Ovary (tissue), 9 donors: ENCODE results near the gene PARVA. TPM values are rescaled to one million over a fixed set of nuclear protein-coding genes. Genes with fewer than 3 reads are reported as not detected.

ENCODE experiments used
- DNase-seq, 5 donors: peaks; one replicate each; pipeline ENCODE4 v3.0.0-alpha.2; 2019 to 2020
- H3K27ac ChIP-seq, 2 donors: fragments of 200-600 bp; one replicate each; pipeline versions ENCODE4 v1.5.1 to v1.8.0; 2019 to 2022
- H3K27me3 ChIP-seq: fragments of 200-600 bp; one replicate; pipeline ENCODE4 v1.8.0; 2022
- H3K36me3 ChIP-seq: fragments of 200-600 bp; sonication (generic); one replicate; pipeline ENCODE4 v1.5.1; 2019
- H3K4me1 ChIP-seq: one replicate; pipeline ENCODE4 v1.8.1; 2013; ENCODE audit warnings: mild to moderate bottlenecking, moderate library complexity; ENCODE audit not compliant: insufficient read depth
- H3K4me3 ChIP-seq: fragments of 200-600 bp; sonication (generic); one replicate; pipeline ENCODE4 v1.5.1; 2017
- H3K9me3 ChIP-seq, 2 donors: fragments of 200-600 bp in 1 of 2; sonication (generic) in 1 of 2; one replicate each; pipeline versions ENCODE4 v1.5.1 to v1.8.1; 2013 to 2019; ENCODE audit warnings: mild to moderate bottlenecking in 1 of 2, moderate library complexity in 1 of 2
- EP300 ChIP-seq: sonication (generic); formaldehyde crosslinking; IDR thresholded peaks from one replicate; pipeline ENCODE4 v1.6.1; 2017; ENCODE audit warnings: antibody characterized with exemption
- POLR2A ChIP-seq: fragments of 450-650 bp; IDR thresholded peaks from one replicate; pipeline ENCODE4 v1.6.1; 2017; ENCODE audit warnings: antibody characterized with exemption, mild to moderate bottlenecking, moderate library complexity
- WGBS, 3 donors: extraction: QIAGEN DNeasy Blood & Tissue Kit in 1 of 3; methylation state at CpG; one replicate each; pipeline versions ENCODE4 v1.1.5 to v1.1.7; 2013 to 2017; 5-methylcytosine and 5-hydroxymethylcytosine counted together
- intact Hi-C, 4 donors: fragments of 100-400 bp; cut with DNase I; formaldehyde crosslinking; loops; one replicate each; pipeline versions ENCODE4 v1.11.0 to v1.15.1; 2022 to 2023
- polyA plus RNA-seq, 2 donors: library from polyadenylated mRNA; stranded (reverse); fragments of 200-250 nt in 1 of 2; fragments of 350-450 nt in 1 of 2; fragmentation: Illumina TruSeq in 1 of 2; extraction: RNeasy Lipid Tissue Mini Kit (QIAGEN cat#74804) in 1 of 2; gene quantifications; one replicate each; pipeline ENCODE4 v1.2.3, GENCODE V29; 2013 to 2014
- total RNA-seq, 7 donors: library from RNA; depleted of rRNA in 2 of 7; stranded (reverse); fragments of >200 nt in 2 of 7; fragmentation: NEBNext Ultra II Directional in 3 of 7; extraction: Animal tissue kit (Norgen Biotek cat#: 25700) in 3 of 7; gene quantifications; one replicate each; pipeline versions ENCODE4 v1.1.0 to v1.2.4, GENCODE V29; 2016 to 2023
- TF ChIP-seq, protein P1 (sequence below), 3 donors: fragments of 450-650 bp in 2 of 3; fragments of 200-600 bp in 1 of 3; IDR thresholded peaks; one replicate each; pipeline versions ENCODE4 v1.5.1 to v1.8.0; 2016 to 2022; ENCODE audit warnings: antibody characterized with exemption in 3 of 3, mild to moderate bottlenecking in 1 of 3
- donor health status: DM: no; HTN: no; CAD: no; lungs with moderate emphysema.
- donor health status: DM: no; HTN: no; CAD: no.
- donor health status: Bipolar disorder and iron deficiency.
- donor health status: DM: yes; HTN: yes; CAD: no.
- donor health status: DM: no; HTN: no; CAD: no.
- donor health status: DM: yes; HTN: yes; CAD: no.

The PARVA gene
- total and polyA plus RNA-seq, 9 donors: 28.4 to 126 (median 89.8) TPM

DNA sequence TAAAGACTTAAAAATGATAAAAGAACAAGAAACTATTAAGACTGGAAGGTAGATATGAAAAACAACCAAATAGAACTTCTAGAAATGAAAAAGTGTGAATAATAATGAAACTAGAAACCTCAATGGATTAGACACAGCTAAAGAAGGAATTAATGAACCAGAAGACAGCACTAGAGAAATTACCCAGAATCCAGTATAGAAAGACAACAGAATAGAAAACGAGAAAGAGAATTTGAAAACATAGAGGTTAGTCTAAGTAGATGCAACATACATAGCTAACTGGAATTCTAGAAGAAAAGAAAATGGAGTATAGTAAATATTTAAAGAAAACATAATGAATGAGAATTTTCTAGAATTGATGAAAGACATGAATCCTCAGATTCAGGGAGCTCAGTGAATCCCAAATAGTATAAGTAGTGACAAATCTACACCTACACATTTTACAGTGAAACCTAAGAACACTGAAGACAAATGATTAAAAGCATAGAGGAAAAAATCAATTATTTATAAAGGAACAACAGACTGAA is 111.9 kb downstream of the PARVA start:
- H3K36me3 ChIP-seq: no peaks in the 10 kb centered on the region
- no peak for TF ChIP-seq POLR2A
- no peak for TF ChIP-seq EP300
- TF ChIP-seq, protein P1, sequence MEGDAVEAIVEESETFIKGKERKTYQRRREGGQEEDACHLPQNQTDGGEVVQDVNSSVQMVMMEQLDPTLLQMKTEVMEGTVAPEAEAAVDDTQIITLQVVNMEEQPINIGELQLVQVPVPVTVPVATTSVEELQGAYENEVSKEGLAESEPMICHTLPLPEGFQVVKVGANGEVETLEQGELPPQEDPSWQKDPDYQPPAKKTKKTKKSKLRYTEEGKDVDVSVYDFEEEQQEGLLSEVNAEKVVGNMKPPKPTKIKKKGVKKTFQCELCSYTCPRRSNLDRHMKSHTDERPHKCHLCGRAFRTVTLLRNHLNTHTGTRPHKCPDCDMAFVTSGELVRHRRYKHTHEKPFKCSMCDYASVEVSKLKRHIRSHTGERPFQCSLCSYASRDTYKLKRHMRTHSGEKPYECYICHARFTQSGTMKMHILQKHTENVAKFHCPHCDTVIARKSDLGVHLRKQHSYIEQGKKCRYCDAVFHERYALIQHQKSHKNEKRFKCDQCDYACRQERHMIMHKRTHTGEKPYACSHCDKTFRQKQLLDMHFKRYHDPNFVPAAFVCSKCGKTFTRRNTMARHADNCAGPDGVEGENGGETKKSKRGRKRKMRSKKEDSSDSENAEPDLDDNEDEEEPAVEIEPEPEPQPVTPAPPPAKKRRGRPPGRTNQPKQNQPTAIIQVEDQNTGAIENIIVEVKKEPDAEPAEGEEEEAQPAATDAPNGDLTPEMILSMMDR (IDR thresholded peaks at IDR 0.05): no peak
- no peaks in the 10 kb centered on the region for H3K4me1 ChIP-seq
- no peaks in the 10 kb centered on the region for H3K27me3 ChIP-seq
- H3K9me3 ChIP-seq: no peaks in the 10 kb centered on the region
- 99 to 100% (median 100%) methylated on average over 1 of the region's 1 CpG for WGBS, 3 donors
- intact Hi-C loops: no loop called here
- no peak overlapping the region for H3K27ac ChIP-seq
- no peak overlapping the region for H3K4me3 ChIP-seq
- no peak for DNase-seq

DNA sequence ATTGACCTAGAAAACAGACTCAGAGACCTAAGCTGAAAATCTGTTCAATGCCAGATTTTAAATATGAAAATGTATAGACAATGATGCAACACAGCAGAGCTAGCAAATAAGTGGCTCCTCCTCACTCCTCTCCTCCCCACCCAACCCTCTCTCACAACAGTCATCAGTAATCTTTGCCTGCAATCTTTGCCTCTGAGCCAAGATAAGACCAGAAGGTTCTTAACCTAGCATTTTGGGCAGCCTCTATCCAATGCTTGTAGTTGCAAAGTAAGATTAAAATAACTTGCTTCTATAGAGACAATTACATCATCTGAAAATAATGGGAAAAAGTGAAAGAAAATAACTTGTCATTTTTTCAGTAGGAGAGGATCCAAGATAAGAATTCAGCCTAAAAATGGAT is 117.3 kb downstream of the PARVA start:
- H3K4me1 ChIP-seq: no peaks in the 10 kb centered on the region
- intact Hi-C loops: no loop called here
- no peaks in the 10 kb centered on the region for H3K27me3 ChIP-seq
- no peak overlapping the region for H3K27ac ChIP-seq
- H3K36me3 ChIP-seq: no peaks in the 10 kb centered on the region
- TF ChIP-seq EP300: no peak
- TF ChIP-seq, protein P1 (IDR thresholded peaks at IDR 0.05): no peak
- no peak overlapping the region for H3K4me3 ChIP-seq
- no peaks in the 10 kb centered on the region for H3K9me3 ChIP-seq
- no peak for DNase-seq

DNA sequence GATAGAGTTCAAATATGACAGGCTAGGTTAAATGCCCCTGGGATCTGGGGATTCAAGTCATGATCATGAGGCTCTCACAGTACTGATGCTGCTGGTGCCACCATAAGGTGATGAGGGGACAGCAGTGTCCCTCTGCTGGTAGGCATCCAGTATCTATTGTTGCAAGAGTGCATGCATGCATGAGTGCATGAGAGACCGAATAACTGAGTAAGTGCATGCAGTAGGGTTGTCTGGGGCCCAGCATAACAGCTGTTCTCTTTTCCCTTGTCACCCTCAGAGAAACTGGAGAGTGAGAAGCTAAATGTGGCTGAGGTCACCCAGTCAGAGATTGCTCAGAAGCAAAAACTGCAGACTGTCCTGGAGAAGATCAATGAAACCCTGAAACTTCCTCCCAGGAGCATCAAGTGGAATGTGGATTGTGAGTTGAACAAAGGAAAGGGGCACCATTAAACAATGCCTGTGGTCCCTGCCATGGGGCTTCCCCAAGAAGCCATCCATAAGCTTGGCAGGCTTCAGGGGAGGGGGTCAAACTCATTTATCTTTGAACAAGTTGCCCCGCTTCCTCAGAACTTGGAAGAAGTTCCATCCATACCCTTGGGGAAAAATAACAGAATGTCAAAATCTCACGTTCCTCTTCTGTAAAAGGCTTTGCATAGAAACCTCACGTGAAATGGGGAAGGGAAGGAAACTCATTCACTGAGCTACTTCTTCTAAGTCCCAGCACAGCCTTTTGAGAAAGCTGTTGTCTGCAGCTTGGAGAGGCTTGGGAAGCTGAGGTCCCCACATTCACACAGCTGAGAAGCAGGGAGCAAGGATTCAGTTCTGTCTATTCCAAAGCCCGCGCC is 119.0 kb downstream of the PARVA start:
- no peak for DNase-seq
- WGBS, 3 donors: 79 to 89% (median 89%) methylated on average over 6 of the region's 6 CpGs
- Histone ChIP-seq H3K36me3 (no peaks in the 10 kb centered on the region), H3K4me3 (no peak overlapping the region), H3K27me3 (no peaks in the 10 kb centered on the region), H3K9me3 (no peaks in the 10 kb centered on the region), H3K4me1 (no peaks in the 10 kb centered on the region), H3K27ac (no peak overlapping the region)
- intact Hi-C loops: no loop called here
- TF ChIP-seq, protein P1 (IDR thresholded peaks at IDR 0.05): no peak
- TF ChIP-seq POLR2A (no peak), EP300 (no peak)

DNA sequence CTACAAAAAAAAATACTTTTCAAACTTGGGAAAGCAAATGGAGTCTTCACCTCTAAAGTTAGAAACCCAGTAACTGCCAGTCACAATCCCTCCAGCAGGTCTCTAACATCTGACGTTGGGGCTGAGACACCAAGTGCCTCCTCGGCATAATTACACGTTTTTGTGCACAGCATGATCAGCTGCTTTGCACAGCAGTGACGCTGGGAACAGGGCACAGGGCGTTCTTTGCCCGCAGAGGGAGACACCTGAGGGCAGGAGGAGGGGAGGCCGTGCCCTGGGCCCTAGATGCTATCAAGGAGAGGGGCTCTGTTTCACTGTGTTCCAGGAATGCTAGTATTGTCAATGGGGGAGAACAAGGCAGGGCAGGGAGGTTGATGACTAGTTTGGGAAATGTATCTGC is 120.1 kb downstream of the PARVA start:
- no peak for DNase-seq
- Histone ChIP-seq H3K36me3 (no peaks in the 10 kb centered on the region), H3K27me3 (no peaks in the 10 kb centered on the region), H3K27ac (no peak overlapping the region), H3K4me1 (peaks cover 1% of the 10 kb centered on the region), H3K9me3 (no peaks in the 10 kb centered on the region), H3K4me3 (no peak overlapping the region)
- WGBS, 3 donors: 80 to 84% (median 82%) methylated on average over 7 of the region's 7 CpGs
- no peak for TF ChIP-seq POLR2A
- TF ChIP-seq, protein P1 (IDR thresholded peaks at IDR 0.05): no peak
- no peak for TF ChIP-seq EP300
- intact Hi-C loops: no loop called here
